D721Med (cell line): ENCODE results near the gene CSTA.
"Not testable (repeated sequence)": the region's sequence is repeated elsewhere in the genome, so short reads cannot be mapped to it uniquely, and the experiment has no call there.

ENCODE experiments used
- DNase-seq: peaks from one replicate; pipeline ENCODE4 v3.0.0; 2011; ENCODE audit warnings: low spot score; ENCODE audit not compliant: insufficient read length
- FAIRE-seq: peaks from 2 replicates; lab custom pipeline; 2011; peaks lifted over from hg19 to GRCh38; lab: Jason Lieb, UNC
- CTCF ChIP-seq: IDR thresholded peaks from 2 replicates; pipeline ENCODE4 v1.5.1; 2012; ENCODE audit warnings: mild to moderate bottlenecking, control low read depth; ENCODE audit not compliant: insufficient read depth; ENCODE audit errors: missing control alignments

CSTA gene

GRCh38 chr3:122357828-122358702 is 33.0 kb downstream of the CSTA start:
- no peak for FAIRE-seq
- TF ChIP-seq CTCF = no peak
- no peak for DNase-seq

- DNase-seq (no peak), FAIRE-seq (no peak)
- TF ChIP-seq CTCF = no peak
These were observed 33.6 kb downstream of the CSTA start for GRCh38 chr3:122358703-122359032.

- DNase-seq (no peak), FAIRE-seq (no peak)
- no peak for TF ChIP-seq CTCF
These were observed 37.0 kb downstream of the CSTA start for GRCh38 chr3:122362026-122362425.

GRCh38 chr3:122364490-122364889 is 39.4 kb downstream of the CSTA start:
- TF ChIP-seq CTCF = no peak
- no peak for FAIRE-seq
- DNase-seq = no peak

GRCh38 chr3:122365073-122365472 is 40.0 kb downstream of the CSTA start:
- FAIRE-seq = no peak

GRCh38 chr3:122365582-122366378 is 40.7 kb downstream of the CSTA start:
- DNase-seq, FAIRE-seq: not testable (repeated sequence)

More at GRCh38 chr3:122365073-122365472, 40.0 kb downstream of the CSTA start:
- no peak for TF ChIP-seq CTCF
- DNase-seq = no peak

GRCh38 chr3:122366379-122366749 is 41.3 kb downstream of the CSTA start:
- DNase-seq (no peak), FAIRE-seq (no peak)
- no peak for TF ChIP-seq CTCF
